GM18517 (cell line): ENCODE measurements around the gene AHNAK.
"Not testable (repeated sequence)": the region's sequence is repeated elsewhere in the genome, so short reads cannot be mapped to it uniquely, and the experiment has no call there.

Experiments
- ATAC-seq: cut with Tn5 transposase; IDR thresholded peaks from one replicate; pipeline ENCODE4 v1.9.1; 2021; ENCODE audit warnings: mild to moderate bottlenecking, moderate library complexity; ENCODE audit not compliant: unreplicated experiment

The AHNAK gene

DNA sequence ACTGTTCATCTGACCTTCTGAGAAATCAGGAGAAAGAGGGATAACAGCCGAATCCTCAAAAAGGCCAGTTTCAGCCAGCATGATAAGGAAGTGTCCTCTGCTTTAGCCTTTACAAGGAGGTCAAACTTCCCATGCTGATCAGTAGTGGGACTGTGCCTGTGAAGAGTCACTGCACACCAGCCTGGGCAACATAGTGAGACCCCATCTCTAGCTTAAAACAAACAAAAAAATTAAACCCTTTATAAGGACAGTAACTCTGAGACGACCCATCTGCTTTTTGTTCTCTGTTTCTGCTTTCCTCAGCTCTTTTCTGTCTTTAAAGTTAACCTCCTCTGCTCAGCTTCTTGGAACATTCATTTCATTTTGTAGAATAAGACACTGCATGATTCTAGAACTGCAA, 78.0 kb downstream of the AHNAK start:
- no peak for ATAC-seq

DNA sequence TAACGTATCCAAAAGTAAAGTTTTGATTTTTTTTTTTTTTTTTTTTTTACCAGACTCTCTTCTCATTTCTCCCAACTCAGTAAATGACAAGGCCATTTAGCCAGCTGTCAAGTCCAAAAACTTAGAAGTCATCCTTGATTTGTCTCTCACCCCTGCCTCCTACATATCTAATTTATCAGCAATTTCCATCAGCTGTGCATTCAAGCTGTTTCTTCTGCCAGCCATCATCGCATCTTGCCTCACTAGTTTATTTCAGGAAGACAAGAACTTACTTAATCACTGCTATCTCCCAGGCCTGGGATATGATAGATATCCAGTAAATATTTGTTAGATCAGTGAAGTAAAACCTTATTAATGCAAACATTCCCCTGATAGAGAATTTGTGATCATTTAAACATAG, 80.2 kb downstream of the AHNAK start:
- ATAC-seq: no peak

DNA sequence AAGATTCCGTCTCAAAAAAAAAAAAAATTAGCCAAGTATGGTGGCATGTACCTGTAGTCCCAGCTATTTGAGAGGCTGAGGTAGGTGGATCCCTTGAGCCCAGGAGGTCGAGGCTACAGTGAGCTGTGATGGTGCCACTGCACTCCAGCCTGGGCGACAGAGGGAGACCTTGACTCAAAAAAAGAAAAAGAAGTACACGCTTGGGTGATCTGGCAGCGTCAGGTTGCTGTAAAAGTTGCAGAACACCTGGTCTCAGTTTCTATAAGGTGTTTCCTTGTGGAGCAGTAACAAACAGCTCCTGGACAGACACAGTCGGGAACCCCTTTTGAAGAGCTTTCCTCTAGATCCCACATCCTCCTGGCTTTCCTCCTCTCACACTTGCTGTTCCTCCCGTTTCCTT, 82.0 kb downstream of the AHNAK start:
- no peak for ATAC-seq

GRCh38 chr11:62463121-62463542, 83.5 kb downstream of the AHNAK start:
- ATAC-seq: no peak

- ATAC-seq: no peak
Observed at GRCh38 chr11:62462508-62462892, 84.1 kb downstream of the AHNAK start.

GRCh38 chr11:62461740-62462507, 84.7 kb downstream of the AHNAK start:
- ATAC-seq: no peak

DNA sequence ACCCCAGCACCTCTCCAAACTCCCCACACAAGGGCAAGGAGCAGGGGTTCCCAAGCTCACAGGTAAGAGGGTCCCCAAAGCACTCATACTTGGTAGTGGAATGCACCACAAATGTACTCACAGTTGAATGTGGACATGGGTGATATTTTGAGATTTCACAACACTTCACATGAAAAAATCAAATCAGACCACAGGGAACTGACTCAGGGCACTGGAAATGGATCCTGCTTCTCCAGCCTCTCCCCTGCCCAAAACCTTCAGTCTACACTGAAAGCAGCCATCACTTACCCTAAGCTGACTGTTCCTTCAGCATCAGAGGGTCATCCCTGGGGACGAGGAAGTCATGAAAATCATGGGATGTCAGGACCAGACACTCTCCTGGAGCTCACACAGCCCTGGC, 87.5 kb downstream of the AHNAK start:
- ATAC-seq: no peak

- ATAC-seq: no peak
Observed at GRCh38 chr11:62458212-62459002, 88.2 kb downstream of the AHNAK start.

DNA sequence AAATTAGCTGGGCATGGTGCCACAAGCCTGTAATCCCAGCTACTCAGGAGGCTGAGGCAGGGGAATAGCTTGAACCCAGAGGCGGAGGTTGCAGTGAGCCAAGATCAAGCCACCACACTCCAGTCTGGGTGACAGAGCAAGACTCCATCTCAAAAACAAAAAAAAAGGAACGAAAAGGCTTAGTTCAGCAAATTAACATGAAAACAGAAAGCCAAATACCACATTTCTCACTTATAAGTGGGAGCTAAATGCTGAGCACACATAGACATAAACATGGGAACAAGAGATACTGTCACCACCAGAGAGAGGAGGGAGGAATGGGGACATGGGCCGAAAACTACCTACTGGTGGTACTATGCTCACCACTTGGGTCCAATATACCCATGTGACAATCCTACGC, 89.1 kb downstream of the AHNAK start:
- ATAC-seq: no peak

GRCh38 chr11:62456630-62457029, 90.0 kb downstream of the AHNAK start:
- ATAC-seq: no peak

DNA sequence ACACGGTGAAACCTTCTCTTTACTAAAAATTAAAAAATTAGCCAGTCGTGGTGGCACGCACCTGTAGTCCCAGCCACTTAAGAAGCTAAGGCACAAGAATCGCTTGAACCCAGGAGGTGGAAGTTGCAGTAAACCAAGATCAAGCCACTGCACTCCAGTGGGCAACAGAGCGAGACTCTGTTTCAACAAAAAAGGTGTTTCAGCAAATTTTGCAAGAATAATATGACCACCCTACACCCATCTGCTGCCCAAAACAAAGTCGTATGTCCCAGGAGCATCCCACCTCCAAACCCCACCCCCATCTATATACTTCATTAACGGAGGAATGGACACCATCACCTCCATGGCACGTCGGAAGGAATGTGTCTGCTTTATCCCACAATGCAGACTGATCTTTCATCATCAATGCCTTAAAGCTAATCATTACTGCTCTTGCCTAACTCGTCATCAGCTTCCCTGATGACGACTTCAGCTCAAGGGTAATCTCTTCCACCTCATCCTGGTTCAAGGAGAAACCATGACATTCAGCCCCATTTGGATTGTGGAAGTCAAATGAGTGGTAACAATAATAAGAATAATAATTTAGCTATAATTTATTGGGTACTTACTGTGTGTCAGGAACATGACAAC, 93.7 kb downstream of the AHNAK start:
- no peak for ATAC-seq

DNA sequence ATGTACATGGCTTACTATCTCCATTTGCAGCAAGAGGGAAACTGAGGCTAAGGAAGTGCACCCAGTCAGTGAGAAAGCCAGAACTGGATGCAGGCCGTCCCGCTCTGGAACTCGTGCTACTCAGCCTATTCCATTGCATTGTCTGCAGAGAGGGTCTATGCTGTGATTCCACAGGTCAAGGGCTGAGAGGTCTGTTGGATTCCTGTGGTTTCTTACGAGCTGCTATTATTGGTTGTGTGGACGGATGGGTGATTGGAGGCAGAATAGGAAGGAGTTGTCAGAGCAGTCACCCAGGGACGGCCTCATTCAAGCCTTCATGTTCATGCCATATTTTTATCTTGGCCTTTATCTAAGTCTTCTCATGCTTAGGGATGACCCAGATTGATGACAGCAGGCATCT, 94.3 kb downstream of the AHNAK start:
- ATAC-seq: no peak

DNA sequence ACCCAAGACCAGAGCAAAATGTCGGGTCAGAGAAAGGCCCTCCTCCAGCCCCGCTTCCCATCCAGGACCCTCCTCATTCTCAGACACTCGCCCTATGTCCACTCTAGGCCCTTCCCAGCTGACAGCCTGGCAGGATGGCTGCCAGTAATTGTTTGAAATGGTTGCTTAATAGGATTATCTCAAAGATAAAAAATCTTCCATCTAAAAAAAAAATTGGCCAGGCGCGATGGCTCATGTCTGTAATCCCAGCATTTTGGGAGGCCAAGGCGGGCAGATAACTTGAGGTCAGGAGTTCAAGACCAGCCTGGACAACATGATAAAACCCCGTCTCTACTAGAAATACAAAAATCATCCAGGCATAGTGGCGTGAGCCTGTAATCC, 95.4 kb downstream of the AHNAK start:
- no peak for ATAC-seq

GRCh38 chr11:62450543-62451240, 95.9 kb downstream of the AHNAK start:
- ATAC-seq: no peak

DNA sequence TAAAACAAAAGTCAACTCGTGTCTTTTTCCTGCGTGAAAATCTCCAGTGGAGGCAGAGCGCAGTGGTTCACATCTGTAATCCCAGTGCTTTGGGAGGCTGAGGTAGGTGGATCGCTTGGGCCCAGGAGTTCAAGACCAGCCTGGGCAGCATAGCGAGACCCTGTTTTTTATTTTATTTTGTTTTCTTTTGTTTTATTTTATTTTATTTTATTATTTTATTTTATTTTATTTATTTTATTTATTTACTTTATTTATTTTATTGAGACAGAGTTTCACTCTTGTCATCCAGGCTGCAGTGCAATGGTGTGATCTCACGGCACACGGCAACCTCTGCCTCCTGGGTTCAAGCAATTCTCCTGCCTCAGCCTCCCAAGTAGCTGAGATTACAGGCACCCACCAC, 96.7 kb downstream of the AHNAK start:
- not testable (repeated sequence) for ATAC-seq

DNA sequence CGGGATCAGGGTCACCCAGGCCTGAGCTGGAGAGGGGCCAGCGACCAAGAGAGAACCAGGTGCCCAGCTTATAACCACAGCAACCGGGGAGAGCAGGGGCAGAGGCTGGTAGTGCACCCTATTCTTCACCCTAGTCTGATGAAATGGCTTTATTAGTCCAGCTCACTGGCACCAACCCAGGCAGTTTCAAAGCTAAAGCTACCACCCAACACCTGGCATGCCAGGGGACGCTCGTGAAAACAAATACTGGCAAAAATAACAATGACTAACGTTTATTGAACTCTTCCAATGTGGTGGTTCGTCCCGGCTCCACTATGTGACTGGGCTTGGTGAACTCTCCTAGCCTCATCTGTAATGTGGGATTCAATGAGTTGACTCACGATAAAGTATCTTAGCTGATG, 97.2 kb downstream of the AHNAK start:
- no peak for ATAC-seq

- ATAC-seq: no peak
Observed at GRCh38 chr11:62446091-62446490, 100.5 kb downstream of the AHNAK start.

DNA sequence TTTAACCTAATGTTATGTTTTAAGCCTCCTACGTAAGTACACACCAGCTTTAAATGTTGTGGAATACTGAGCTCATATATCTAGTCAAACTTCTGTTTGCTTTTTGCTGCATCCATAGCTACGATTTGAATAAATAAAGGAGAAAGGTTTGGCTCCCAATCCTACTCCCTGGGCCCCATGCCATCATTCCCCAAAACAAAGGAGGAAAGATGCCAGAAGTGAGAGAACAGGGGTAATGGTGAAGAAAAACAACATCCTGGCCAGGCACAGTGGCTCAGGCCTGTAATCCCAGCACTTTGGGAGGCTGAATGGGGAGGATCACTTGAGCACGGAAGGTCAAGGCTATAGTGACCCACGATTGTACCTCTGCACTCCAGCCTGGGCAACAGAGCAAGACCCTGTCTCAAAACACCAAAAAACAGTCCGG, 101.3 kb downstream of the AHNAK start:
- no peak for ATAC-seq

GRCh38 chr11:62444835-62445234, 101.8 kb downstream of the AHNAK start:
- ATAC-seq: no peak

DNA sequence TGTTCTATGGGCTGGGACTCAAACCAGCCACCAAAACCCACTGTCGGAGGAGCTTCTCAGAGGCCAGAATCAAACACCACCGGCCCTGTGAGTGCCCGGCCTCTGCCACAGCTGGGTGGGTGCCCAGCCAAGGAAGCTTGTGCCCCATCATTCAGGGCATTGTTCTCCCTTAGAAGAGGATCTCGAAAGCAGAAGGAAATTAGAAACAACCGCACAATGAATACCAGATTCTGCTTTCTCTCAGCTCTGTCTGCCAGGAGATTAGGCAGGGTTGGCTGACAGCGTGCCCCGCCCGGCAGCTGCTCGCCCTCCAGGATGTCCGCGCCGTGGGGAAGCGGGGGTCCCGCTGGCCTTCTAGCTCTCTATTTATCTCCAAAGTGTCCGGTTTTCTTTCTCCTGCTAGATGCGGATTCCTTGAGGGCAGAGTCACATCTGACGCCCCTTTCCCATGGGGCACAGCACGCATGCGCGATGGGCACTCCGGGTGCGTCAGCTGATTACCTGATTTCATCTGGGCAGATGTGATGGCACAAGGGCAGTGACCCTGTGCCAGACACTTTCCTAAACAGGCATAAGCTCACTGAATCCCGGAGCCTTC, 102.3 kb downstream of the AHNAK start:
- no peak for ATAC-seq
